Measurements from ENCODE around the gene ARMH2. TPM values are rescaled to one million over a fixed set of nuclear protein-coding genes. Genes with fewer than 3 reads are reported as not detected.
A peak's percentile ranks its signal among the peaks of the same experiment; 100 is the strongest.

Gene ARMH2
- total and polyA plus RNA-seq, 9 of the 15 experiments (the other 6 are each of a cell fraction or from before 2014, with no cell fraction given): not detected

DNA sequence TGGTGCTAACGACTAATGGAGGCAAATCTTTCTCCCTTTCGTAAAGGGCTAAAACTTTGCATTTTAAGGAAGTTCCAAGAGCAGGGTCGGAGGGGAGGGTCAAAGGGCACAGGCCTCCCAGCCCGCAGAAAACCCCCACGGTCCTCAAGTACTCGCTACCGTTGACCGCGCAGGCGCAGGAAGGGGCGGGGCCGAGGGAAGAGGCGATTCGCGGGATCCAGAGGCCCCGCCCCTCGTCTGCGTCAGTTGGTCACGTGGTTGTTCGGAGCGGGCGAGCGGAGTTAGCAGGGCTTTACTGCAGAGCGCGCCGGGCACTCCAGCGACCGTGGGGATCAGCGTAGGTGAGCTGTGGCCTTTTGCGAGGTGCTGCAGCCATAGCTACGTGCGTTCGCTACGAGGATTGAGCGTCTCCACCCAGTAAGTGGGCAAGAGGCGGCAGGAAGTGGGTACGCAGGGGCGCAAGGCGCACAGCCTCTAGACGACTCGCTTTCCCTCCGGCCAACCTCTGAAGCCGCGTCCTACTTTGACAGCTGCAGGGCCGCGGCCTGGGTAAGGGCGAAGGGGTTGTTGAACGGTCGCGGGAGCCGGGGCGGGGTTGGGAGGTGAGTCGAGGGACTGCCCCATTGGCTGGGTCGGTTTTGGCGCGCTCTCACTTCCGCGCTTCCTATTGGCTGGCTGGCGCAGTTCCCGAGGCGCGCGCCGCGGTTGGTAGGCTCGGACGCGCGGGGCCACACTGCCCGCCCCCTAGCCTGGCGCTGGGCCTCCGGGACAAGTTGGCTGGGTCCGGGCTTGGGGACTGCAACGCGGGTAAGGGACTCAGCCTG lies 23.8 kb downstream of the ARMH2 start, which contains the start of gene GMNN (continued):
- TF ChIP-seq, protein P1, sequence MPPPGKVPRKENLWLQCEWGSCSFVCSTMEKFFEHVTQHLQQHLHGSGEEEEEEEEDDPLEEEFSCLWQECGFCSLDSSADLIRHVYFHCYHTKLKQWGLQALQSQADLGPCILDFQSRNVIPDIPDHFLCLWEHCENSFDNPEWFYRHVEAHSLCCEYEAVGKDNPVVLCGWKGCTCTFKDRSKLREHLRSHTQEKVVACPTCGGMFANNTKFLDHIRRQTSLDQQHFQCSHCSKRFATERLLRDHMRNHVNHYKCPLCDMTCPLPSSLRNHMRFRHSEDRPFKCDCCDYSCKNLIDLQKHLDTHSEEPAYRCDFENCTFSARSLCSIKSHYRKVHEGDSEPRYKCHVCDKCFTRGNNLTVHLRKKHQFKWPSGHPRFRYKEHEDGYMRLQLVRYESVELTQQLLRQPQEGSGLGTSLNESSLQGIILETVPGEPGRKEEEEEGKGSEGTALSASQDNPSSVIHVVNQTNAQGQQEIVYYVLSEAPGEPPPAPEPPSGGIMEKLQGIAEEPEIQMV (tag; conservative IDR thresholded peaks at IDR 0.05; ENCODE audit: low read depth): no peak
- TF ChIP-seq IRF2 (CRISPR knock-in tag; IDR thresholded peaks at IDR 0.05) (no peak), TFAM (CRISPR knock-in tag; conservative IDR thresholded peaks at IDR 0.05) (no peak), MAFG (tag; conservative IDR thresholded peaks at IDR 0.05) (no peak), MAZ (CRISPR knock-in tag; conservative IDR thresholded peaks at IDR 0.05 in 1 of 2, IDR thresholded peaks at IDR 0.05 in 1 of 2) (peak; percentile 80 to 88), PTBP1 (IDR thresholded peaks at IDR 0.05; ENCODE audit: low read depth, low read length) (0 out of 2 replicates have a peak, but pooled peaks have one; percentile 33), MAFK (IDR thresholded peaks at IDR 0.05; ENCODE audit: low read length) (no peak), ZNF785 (CRISPR knock-in tag; IDR thresholded peaks at IDR 0.05) (no peak), ZNF239 (CRISPR knock-in tag; IDR thresholded peaks at IDR 0.05) (no peak), BMI1 (IDR thresholded peaks at IDR 0.05; ENCODE audit: low read length) (no peak)
- TF ChIP-seq, protein P2, sequence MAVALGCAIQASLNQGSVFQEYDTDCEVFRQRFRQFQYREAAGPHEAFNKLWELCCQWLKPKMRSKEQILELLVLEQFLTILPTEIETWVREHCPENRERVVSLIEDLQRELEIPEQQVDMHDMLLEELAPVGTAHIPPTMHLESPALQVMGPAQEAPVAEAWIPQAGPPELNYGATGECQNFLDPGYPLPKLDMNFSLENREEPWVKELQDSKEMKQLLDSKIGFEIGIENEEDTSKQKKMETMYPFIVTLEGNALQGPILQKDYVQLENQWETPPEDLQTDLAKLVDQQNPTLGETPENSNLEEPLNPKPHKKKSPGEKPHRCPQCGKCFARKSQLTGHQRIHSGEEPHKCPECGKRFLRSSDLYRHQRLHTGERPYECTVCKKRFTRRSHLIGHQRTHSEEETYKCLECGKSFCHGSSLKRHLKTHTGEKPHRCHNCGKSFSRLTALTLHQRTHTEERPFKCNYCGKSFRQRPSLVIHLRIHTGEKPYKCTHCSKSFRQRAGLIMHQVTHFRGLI (CRISPR knock-in tag; IDR thresholded peaks at IDR 0.05): no peak
- TF ChIP-seq, protein P3, sequence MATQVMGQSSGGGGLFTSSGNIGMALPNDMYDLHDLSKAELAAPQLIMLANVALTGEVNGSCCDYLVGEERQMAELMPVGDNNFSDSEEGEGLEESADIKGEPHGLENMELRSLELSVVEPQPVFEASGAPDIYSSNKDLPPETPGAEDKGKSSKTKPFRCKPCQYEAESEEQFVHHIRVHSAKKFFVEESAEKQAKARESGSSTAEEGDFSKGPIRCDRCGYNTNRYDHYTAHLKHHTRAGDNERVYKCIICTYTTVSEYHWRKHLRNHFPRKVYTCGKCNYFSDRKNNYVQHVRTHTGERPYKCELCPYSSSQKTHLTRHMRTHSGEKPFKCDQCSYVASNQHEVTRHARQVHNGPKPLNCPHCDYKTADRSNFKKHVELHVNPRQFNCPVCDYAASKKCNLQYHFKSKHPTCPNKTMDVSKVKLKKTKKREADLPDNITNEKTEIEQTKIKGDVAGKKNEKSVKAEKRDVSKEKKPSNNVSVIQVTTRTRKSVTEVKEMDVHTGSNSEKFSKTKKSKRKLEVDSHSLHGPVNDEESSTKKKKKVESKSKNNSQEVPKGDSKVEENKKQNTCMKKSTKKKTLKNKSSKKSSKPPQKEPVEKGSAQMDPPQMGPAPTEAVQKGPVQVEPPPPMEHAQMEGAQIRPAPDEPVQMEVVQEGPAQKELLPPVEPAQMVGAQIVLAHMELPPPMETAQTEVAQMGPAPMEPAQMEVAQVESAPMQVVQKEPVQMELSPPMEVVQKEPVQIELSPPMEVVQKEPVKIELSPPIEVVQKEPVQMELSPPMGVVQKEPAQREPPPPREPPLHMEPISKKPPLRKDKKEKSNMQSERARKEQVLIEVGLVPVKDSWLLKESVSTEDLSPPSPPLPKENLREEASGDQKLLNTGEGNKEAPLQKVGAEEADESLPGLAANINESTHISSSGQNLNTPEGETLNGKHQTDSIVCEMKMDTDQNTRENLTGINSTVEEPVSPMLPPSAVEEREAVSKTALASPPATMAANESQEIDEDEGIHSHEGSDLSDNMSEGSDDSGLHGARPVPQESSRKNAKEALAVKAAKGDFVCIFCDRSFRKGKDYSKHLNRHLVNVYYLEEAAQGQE (IDR thresholded peaks at IDR 0.05; ENCODE audit: borderline replicate concordance): peak; percentile 72
- TF ChIP-seq, protein P3 (CRISPR knock-in tag; IDR thresholded peaks at IDR 0.05; ENCODE audit: low read depth): peak; percentile 62; the same call in 1 of the 2 replicates
- TF ChIP-seq, protein P4, sequence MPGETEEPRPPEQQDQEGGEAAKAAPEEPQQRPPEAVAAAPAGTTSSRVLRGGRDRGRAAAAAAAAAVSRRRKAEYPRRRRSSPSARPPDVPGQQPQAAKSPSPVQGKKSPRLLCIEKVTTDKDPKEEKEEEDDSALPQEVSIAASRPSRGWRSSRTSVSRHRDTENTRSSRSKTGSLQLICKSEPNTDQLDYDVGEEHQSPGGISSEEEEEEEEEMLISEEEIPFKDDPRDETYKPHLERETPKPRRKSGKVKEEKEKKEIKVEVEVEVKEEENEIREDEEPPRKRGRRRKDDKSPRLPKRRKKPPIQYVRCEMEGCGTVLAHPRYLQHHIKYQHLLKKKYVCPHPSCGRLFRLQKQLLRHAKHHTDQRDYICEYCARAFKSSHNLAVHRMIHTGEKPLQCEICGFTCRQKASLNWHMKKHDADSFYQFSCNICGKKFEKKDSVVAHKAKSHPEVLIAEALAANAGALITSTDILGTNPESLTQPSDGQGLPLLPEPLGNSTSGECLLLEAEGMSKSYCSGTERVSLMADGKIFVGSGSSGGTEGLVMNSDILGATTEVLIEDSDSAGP (CRISPR knock-in tag; IDR thresholded peaks at IDR 0.05): peak; percentile 82

Measured in K562 (cell line).